NCI-H1436 treated with DMSO at 0.1 percent for 48 hours (cell line): ENCODE results near the gene NRN1L.
"Not testable (repeated sequence)": the region's sequence is repeated elsewhere in the genome, so short reads cannot be mapped to it uniquely, and the experiment has no call there.

Experiments used
- DNase-seq: peaks from one replicate; lab custom pipeline; 2025; lab: John Stamatoyannopoulos, UW

NRN1L gene

DNA sequence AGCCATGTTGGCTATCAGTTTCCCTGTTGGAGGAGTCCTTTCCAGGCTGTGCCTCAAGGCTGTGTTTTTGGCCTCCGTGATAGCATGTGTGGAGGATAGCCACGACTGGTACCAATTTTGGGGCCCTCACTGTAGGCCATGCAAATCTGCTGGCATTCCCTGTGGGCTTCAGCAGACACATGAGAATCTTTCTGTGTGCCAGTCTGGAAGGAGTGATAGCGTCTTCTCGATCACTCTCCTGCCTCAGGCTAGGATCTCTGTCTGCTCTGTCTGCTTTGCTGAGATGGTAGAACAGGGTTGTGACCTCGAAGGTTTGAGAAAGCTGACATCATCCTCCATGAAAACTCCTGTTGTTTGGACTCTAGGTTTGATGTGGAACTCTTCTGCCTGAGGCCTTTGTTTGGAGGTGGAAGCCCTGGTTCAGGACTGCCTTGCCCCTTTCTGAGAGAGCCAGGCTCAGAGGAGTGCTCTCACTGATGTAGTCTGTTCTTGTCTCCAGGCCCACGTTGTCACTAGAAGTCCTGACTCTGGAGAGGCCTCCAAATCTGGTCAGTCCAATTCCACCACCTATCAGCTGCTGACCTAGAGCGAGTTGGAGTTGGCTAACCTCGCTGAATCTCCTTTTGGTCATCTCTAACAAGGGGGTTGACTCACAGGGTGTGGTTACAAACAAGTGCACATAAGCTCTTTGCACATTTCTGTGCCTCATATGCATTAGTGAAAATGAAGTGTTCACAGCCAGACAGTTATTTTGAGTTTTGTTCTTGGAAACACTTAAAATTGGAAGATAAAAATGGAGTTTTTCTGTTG lies 23.9 kb upstream of the NRN1L start:
- no peak for DNase-seq

DNA sequence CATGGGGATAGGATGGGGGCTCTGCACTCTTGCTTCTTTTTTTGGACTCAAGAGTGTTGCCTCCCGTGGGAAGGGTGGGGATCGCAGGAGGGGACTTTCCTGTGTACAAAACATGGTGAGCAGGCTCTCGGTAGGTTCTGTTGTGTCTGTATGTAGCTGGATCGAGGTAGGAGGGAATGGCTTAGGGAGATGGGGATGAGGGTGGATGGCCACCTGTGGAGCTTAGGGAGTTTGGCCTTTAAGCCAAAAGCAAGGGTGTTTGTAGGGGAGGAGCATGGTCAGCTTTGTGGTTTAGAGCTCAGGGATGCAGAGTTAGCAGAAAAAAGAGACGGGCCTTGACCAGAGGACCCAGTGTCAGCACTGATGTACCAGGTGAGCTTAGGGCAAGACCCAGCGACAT lies 22.8 kb upstream of the NRN1L start:
- DNase-seq: no peak

DNA sequence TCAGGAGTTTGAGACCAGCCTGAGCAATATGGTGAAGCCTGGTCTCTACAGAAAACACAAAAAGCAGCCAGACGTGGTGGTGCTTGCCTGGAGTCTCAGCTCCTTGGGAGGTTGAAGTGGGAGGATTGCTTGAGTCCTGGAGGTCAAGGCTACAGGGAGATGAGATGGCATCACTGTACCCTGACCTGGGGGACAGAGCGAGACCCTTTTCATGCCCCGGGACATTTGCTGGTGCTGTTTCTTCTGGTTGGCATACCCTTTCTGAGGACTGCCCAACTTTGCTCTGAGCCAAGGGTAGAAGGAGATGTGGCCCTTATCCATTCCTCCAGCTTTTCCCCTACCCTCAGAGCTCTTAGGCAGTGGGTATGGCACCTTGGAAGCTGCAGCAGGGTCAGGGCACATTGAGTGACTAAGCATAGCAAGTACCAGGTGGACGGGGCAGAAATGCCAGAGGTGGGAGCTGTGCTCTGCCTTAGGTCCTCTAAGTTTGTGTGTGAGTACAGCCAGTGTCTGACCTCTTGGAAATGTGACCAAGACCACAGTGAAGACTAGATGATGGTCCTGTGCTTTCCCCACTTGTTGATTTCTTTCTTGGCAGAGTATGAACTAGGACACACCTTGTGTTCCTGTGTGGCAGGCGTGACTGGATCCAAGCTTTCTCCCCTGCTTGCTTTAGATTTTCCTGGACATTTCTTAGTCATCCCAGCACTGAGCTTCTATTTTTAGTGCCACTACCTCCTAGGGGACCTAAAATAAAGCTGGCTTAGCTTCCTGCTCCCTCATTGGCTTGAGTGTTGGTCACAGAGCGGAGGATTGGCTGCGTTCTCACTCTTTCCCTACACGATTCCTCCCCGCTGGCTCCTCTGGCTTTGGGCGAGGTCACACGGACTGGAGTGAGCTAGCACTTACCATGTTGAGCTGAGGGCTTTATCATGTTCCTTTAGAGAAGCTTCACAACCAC lies 21.8 kb upstream of the NRN1L start:
- DNase-seq: no peak

DNA sequence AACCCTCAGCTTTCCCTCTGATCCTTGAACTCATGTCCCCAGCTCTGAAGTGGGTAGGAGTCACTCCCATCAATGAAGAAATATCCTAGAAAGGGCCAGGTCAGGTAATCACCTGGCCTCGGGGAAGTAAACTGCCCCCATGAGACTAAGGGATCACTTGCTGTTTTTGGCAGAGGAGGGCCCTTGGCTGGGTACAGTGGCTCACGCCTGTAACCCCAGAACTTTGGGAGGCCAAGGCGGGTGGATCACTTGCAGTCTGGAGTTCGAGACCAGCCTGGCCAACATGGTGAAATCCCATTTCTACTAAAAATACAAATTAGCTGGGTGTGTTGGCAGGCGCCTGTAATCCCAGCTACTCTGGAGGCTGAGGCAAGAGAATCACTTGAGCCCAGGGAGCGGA lies 20.6 kb upstream of the NRN1L start:
- not testable (repeated sequence) for DNase-seq

- DNase-seq: no peak
These were observed 20.1 kb upstream of the NRN1L start for GRCh38 chr16:67864594-67864993.

DNA sequence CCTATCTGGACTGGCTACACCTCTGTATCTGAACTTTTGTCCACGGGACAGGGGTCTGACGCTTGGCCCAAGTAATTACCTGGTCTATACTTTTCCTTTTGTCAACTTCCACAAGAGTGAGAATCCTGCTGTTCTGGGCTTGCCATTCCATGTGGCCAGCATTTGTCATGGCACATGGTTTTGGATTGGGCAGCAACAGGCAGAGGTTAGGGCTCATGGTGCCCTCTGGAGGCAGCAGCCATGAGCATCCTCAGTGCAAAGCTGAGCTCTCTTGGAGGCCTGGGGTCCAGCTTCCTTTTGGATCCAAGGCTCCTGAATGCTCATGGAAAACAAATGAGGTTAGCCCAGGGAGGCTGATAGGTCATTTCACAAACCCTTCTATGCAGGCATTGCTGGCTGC lies 19.4 kb upstream of the NRN1L start:
- DNase-seq: no peak

GRCh38 chr16:67868290-67868689 lies 16.4 kb upstream of the NRN1L start:
- DNase-seq: no peak

DNA sequence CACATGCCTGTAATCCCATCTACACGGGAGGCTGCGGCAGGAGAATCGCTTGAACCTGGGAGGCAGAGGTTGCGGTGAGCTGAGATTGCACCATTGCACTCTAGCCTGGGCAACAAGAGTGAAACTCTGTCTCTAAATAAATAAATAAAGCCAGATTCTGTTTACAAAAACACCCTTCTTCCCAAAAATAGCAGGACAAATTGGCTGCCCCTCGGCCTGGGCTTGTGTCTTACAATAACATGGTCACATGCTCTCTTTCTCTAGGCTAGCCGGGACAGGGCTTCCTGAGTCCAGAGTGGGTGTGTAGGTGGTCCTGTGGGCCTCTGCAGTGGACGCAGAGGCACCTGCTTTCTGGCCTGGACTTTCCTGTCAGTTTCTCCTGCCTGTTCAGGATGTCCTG lies 15.0 kb upstream of the NRN1L start:
- no peak for DNase-seq

- DNase-seq: no peak
These were observed 13.4 kb upstream of the NRN1L start for GRCh38 chr16:67871256-67871655.

GRCh38 chr16:67872131-67872630 lies 12.5 kb upstream of the NRN1L start:
- DNase-seq: no peak

DNA sequence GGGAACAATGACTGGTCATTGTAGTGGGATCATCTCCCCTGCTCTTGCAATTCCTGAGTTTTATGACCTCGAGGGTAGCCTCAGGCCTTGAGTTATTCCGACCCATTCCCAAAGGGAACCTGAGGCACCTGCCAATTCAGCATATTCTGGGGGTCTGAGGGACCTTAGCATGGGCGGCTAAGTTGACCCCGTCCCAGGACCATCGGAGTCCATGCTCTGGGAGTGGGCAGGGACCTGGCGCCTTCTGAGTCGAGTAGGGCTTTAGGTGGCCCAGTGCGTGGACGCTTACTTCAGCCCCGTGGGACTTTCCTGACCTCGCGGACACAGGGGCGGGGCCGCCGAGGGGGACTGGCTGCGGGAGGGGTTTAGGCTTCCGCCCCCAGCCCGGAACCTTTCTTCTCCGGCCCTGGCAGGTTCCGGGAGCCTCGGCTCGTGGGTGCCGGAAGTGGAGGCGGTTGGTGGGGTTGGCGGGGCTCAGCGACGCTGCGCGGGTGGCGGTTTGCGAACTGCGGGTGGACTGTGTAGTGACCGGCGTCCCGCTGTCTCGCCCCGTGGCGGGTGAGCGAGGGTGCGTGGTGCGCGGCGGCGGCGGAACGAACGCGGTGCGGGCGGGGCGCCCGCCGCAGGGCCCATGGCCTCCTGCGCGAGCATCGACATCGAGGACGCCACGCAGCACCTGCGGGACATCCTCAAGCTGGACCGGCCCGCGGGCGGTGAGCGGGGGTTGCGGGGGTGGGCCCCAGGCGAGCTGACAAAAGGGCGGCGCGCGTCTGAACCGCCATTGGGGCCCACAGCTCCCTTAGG lies 11.9 kb upstream of the NRN1L start, which contains the start of gene EDC4:
TSS of gene EDC4 (plus strand) at position 422 of the 804 bp plus-strand sequence. CDS start at position 632, 210 bp downstream.
- no peak for DNase-seq

DNA sequence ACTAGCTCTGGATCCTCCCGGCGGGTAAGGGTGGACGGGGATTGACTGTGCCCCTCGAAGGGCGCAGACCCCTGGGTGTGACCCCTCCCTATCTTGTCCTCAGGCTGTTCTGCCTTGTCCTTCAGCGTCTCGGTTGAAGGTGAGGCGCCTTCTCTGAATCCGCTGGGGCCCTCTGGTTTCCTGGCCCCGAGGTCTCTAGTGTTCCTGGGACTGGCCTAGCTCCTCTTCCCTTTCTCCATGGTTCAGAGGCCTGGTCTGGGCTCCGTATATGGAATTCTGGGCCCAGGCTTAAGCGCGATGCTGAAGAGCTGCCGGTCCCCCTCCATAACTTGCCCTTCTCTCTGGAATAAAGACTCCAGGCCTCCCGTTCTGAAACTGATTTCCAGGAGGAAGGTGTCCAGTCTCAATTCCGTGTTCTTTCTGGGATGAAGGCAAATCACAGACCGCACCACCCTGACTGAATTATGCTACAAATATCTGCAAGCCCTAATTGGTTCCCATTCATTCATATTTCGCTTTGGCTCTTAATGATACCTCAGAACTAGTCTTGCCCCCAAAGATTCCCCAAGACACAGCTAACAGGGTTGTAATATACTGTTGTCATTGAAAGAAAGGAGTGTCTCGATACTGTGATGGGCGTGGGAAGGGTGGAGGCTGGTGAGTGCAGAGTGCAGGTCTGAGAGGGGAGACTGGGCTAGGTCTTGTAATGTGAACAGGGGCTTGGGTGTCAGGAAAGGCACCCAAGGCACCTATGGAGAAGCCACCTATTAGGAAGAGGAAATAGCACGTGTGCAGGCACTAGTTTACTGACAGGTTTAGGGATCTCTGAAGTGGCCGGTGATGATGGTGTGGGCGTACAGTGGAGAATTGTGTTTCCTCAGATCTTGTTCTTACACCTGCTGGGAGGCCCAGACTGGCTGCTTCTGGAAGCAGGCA lies 11.0 kb upstream of the NRN1L start:
- DNase-seq: no peak

DNA sequence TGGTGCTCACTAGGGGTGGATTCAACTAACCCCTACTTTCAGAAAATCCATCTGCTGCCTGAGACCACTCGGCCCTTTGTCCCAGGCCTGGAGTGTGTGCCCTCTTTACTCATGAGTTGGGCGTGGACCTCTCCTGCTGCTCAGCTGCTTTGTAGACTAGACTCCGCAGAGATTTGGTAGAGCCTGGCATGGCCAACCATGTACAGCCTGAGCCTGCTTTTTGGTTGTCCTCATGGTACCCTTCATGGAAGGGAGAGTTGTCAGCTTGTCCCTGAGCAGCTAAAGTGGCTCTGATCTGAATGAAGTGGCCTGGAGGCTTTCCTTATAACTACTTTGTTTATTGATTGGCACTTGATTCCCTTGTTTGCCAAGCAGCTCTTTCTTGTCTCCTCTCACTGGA lies 10.3 kb upstream of the NRN1L start:
- no peak for DNase-seq

- no peak for DNase-seq
These were observed 7.6 kb upstream of the NRN1L start for GRCh38 chr16:67877064-67877463.

DNA sequence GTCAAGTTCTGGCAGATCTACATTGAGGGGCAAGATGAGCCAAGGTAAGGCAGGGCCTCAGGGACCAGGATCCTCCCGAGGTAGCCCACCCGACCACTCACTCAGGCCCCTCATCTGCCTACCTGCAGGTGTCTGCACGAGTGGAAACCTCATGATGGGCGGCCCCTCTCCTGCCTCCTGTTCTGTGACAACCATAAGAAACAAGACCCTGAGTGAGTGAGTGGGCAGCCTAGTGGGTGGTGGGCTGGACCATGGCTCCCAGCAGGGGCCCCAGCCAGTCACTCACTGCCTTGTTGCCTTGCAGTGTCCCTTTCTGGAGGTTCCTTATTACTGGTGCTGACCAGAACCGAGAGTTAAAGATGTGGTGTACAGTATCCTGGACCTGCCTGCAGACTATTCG lies 6.5 kb upstream of the NRN1L start:
- DNase-seq: no peak

GRCh38 chr16:67878846-67879245 lies 5.8 kb upstream of the NRN1L start:
- DNase-seq: no peak

- no peak for DNase-seq
These were observed 5.2 kb upstream of the NRN1L start for GRCh38 chr16:67879462-67879861.

DNA sequence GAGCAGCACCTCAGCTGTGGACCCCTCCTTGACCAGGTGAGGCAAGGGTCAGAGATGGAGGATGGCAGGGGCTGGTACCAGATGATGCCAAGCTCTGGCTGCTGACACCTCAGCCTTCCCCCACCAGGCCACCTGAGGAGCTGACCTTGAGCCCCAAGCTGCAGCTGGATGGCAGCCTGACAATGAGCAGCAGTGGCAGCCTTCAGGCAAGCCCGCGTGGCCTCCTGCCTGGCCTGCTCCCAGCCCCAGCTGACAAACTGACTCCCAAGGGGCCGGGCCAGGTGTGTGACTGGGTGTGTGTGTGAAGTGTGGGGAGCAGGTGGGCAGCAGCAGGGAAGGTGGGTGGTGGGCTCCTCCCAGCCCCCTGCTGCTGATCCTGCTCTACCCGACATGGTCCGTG lies 4.7 kb upstream of the NRN1L start:
- no peak for DNase-seq

- no peak for DNase-seq
These were observed 4.1 kb upstream of the NRN1L start for GRCh38 chr16:67880584-67880983.

DNA sequence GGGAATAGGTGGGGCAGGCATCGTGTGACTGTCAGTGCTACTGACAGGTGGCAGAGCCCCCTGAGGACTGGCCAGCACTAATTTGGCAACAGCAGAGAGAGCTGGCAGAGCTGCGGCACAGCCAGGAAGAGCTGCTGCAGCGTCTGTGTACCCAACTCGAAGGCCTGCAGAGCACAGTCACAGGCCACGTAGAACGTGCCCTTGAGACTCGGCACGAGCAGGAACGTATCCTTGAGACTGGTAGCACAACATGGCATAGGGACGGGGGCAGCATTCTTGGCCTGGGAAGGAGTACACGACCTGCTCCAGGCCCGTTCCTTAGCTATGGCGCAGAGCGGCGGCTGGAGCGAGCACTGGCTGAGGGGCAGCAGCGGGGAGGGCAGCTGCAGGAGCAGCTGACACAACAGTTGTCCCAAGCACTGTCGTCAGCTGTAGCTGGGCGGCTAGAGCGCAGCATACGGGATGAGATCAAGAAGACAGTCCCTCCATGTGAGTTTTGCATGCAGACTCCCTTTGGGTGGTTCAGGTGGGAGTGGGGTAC lies 3.0 kb upstream of the NRN1L start:
- no peak for DNase-seq
